Measurements from ENCODE around the gene MASP2.

DNA sequence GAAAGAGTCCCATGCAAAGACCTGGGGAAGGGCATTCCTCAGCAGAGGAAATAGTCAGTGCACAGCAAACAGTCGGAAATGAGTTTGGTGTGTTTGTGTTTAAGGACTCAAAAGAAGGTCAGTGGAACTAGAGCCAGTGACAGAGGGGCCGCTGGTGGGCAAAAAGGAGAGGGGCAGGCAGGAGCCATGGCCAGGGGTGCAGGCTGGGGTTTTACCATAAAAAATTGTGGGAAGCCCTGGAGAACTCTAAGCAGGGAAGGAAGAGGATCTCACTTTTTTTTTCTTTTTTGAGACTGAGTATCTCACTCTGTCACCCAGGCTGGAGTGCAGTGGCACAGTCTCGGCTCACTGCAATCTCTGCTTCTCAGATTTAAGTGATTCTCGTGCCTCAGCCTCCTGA is 68.3 kb downstream of the MASP2 start:
- TF ChIP-seq POLR2A (IDR thresholded peaks at IDR 0.05; ENCODE audit: low read depth, low read length) (no peak), POLR2AphosphoS5 (IDR thresholded peaks at IDR 0.05; ENCODE audit: low read depth, low read length) (no peak), TAF1 (IDR thresholded peaks at IDR 0.05; ENCODE audit: low read depth, low read length) (no peak)

Measured in GM12891 (cell line).